ENCODE measurements around the gene OR2T6.

- TF ChIP-seq CTCF (IDR thresholded peaks at IDR 0.05; ENCODE audit: insufficient read depth, low read depth, low read length) (no peak), EZH2 (IDR thresholded peaks at IDR 0.05; ENCODE audit: insufficient read depth, low read length) (no peak)
These were observed 17.5 kb downstream of the OR2T6 start for GRCh38 chr1:248393050-248393449.
